ENCODE results near the gene KLF1. TPM values are rescaled to one million over a fixed set of nuclear protein-coding genes. Genes with fewer than 3 reads are reported as not detected.

The KLF1 gene
- polyA plus RNA-seq, 3 donors: 0.24 to 0.45 (median 0.28) TPM

DNA sequence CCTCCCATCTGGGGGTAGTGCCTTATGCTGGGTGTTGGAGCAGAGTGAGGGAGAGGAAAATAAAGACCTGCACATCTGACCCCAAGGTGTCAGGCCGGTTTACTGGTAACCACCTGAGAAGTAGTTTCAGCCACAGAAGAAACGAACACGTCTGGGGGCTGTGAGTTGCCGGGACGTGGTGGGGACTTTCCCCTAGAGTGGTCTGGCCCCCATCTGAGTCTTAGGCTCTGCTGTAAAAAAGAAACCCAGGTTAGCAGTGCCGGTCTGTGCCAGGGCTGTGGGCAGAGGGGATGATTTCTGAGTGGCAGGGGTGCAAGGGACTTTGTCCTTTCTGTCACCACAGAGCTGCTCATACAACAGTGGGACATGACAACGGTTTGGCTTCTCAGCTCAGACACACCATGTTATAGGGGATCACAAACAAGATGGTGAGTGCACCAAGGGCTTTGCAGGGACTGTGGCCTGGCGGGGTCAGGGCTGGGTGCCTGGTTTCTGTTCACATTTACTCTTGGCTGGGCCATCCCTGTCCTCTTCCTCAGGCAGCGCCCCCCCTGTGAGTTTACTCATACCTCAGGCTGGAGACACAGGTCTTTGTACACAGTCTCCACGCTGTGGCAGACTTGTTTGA lies 13.0 kb upstream of the KLF1 start:
- Histone ChIP-seq H3K27me3 (ENCODE audit: control insufficient read depth in 2 of 2, insufficient read depth in 2 of 2, low read length in 2 of 2) (no peaks in the 10 kb centered on the region), H2AFZ (ENCODE audit: insufficient read depth, low read depth, low read length, poor library complexity, severe bottlenecking) (no peak overlapping the region), H3K36me3 (replicated peaks in 1 of 2; ENCODE audit: control insufficient read depth in 1 of 2, insufficient read depth in 2 of 2, low read length in 2 of 2) (peaks cover 29 to 49% of the 10 kb centered on the region in 2 donors), H3K27ac (ENCODE audit: low read depth in 1 of 2, low read length in 2 of 2) (no peak overlapping the region), H3K4me3 (replicated peaks in 1 of 3; ENCODE audit: low read depth in 2 of 3, low read length in 3 of 3) (no peak overlapping the region), H3K79me2 (ENCODE audit: insufficient read depth, low read length) (no peaks in the 10 kb centered on the region), H3K4me1 (ENCODE audit: control insufficient read depth in 1 of 2, insufficient read depth in 2 of 2, low read length in 2 of 2) (no peaks in the 10 kb centered on the region), H4K20me1 (ENCODE audit: insufficient read depth, low read length) (no peaks in the 10 kb centered on the region), H3K4me2 (replicated peaks; ENCODE audit: extremely low read depth, low read length, poor library complexity, severe bottlenecking) (no peak overlapping the region), H3K9ac (ENCODE audit: insufficient read depth, low read length, poor library complexity, severe bottlenecking) (no peak overlapping the region), H3K9me3 (replicated peaks in 1 of 2; ENCODE audit: control insufficient read depth in 1 of 2, insufficient read depth in 1 of 2, low read length in 2 of 2) (no peaks in the 10 kb centered on the region)
- Mint-ChIP-seq H3K36me3 (peaks cover 38 to 66% of the 10 kb centered on the region in 2 donors), H3K4me1 (no peaks in the 10 kb centered on the region), H3K4me3 (no peak overlapping the region), H3K27ac (no peak overlapping the region), H3K27me3 (ENCODE audit: low read depth in 3 of 3) (peaks cover 0 to 3% (median 0%) of the 10 kb centered on the region in 3 donors), H3K9me3 (no peaks in the 10 kb centered on the region)
- no peak for DNase-seq
- TF ChIP-seq, protein P1, sequence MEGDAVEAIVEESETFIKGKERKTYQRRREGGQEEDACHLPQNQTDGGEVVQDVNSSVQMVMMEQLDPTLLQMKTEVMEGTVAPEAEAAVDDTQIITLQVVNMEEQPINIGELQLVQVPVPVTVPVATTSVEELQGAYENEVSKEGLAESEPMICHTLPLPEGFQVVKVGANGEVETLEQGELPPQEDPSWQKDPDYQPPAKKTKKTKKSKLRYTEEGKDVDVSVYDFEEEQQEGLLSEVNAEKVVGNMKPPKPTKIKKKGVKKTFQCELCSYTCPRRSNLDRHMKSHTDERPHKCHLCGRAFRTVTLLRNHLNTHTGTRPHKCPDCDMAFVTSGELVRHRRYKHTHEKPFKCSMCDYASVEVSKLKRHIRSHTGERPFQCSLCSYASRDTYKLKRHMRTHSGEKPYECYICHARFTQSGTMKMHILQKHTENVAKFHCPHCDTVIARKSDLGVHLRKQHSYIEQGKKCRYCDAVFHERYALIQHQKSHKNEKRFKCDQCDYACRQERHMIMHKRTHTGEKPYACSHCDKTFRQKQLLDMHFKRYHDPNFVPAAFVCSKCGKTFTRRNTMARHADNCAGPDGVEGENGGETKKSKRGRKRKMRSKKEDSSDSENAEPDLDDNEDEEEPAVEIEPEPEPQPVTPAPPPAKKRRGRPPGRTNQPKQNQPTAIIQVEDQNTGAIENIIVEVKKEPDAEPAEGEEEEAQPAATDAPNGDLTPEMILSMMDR (IDR thresholded peaks at IDR 0.05): no peak
- intact Hi-C loops (cut with micrococcal nuclease): no loop called here
- 99% methylated on average over 8 of the region's 10 CpGs for WGBS (ENCODE audit: insufficient coverage)

DNA sequence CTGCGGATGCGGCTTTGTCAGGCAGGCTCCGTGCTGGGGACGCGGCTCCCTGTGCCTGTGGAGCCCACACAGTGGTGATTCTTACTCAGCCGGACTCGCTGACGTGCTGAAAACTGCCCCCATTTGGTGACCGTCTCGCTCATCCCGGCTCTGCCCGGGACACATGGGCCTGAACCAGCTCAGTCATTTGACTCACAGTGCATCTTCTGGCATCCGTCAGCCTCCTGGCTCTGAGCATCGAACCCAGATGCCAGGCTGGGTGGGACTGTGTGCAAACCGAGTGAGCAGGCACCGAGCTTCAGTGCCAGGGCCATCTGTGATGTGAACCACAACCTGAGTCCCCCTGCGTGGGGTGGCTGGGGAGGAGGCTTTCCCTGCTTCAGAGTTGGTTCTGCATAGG lies 9.5 kb upstream of the KLF1 start:
- intact Hi-C loops (cut with micrococcal nuclease): no loop called here
- Histone ChIP-seq H3K36me3 (replicated peaks in 1 of 2; ENCODE audit: control insufficient read depth in 1 of 2, insufficient read depth in 2 of 2, low read length in 2 of 2) (peaks cover 43 to 70% of the 10 kb centered on the region in 2 donors), H3K27me3 (ENCODE audit: control insufficient read depth in 2 of 2, insufficient read depth in 2 of 2, low read length in 2 of 2) (no peaks in the 10 kb centered on the region), H3K9me3 (replicated peaks in 1 of 2; ENCODE audit: control insufficient read depth in 1 of 2, insufficient read depth in 1 of 2, low read length in 2 of 2) (no peaks in the 10 kb centered on the region), H3K4me2 (replicated peaks; ENCODE audit: extremely low read depth, low read length, poor library complexity, severe bottlenecking) (no peak overlapping the region), H3K4me1 (ENCODE audit: control insufficient read depth in 1 of 2, insufficient read depth in 2 of 2, low read length in 2 of 2) (peaks cover 6 to 7% of the 10 kb centered on the region in 2 donors), H3K27ac (ENCODE audit: low read depth in 1 of 2, low read length in 2 of 2) (no peak overlapping the region), H3K9ac (ENCODE audit: insufficient read depth, low read length, poor library complexity, severe bottlenecking) (no peak overlapping the region), H4K20me1 (ENCODE audit: insufficient read depth, low read length) (peaks cover 5% of the 10 kb centered on the region), H2AFZ (ENCODE audit: insufficient read depth, low read depth, low read length, poor library complexity, severe bottlenecking) (no peak overlapping the region), H3K4me3 (replicated peaks in 1 of 3; ENCODE audit: low read depth in 2 of 3, low read length in 3 of 3) (no peak overlapping the region), H3K79me2 (ENCODE audit: insufficient read depth, low read length) (peaks cover 7% of the 10 kb centered on the region)
- TF ChIP-seq, protein P1 (IDR thresholded peaks at IDR 0.05): no peak
- Mint-ChIP-seq H3K36me3 (peaks cover 55 to 69% of the 10 kb centered on the region in 2 donors), H3K27me3 (ENCODE audit: low read depth in 3 of 3) (peaks cover 0 to 6% (median 0%) of the 10 kb centered on the region in 3 donors), H3K4me3 (no peak overlapping the region), H3K4me1 (peaks cover 8% of the 10 kb centered on the region), H3K27ac (no peak overlapping the region), H3K9me3 (no peaks in the 10 kb centered on the region)
- 98% methylated on average over 17 of the region's 17 CpGs for WGBS (ENCODE audit: insufficient coverage)
- DNase-seq: no peak
